ENCODE measurements around the gene RAD51B.
"Not testable (repeated sequence)": the region's sequence is repeated elsewhere in the genome, so short reads cannot be mapped to it uniquely, and the experiment has no call there.

Gene RAD51B

GRCh38 chr14:68686205-68686465 is 866.6 kb downstream of the RAD51B start:
- no peak for DNase-seq

DNA sequence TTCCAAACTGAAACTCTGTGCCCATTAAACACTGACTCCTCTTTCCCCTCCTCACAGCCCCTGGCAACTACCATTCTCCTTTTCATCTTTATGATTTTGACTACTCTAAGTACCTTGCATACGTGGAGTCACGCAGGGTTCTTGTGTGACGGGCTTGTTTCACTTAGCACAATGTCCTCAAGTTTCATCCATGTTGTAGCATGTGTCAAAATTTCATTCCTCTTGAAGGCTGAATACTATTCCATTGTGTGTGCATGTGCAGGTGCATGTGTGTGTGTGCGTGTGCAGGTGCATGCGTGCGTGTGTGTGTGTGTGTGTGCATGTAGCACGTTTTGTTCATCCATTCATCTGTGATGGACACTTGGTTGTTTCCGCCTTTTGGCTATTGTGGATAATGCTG is 867.1 kb downstream of the RAD51B start:
- no peak for DNase-seq

DNA sequence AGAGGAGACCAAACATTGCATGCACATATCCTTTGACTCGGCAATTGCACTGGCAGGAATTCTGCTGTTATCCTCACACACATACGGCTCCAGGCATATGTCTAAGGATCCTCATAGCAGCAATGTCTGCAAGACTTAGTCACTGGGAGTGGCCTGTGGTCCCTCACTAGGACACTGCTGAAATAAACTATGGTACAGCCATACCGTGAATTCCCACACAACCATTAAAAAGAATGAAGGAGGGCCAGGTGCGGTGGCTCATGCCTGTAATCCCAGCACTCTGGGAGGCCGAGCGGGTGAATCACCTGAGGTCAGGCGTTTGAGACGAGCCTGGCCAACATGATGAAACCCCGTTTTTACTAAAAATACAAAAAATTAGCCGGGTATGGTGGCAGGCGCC is 868.2 kb downstream of the RAD51B start:
- no peak for DNase-seq

GRCh38 chr14:68688872-68689371 is 869.3 kb downstream of the RAD51B start:
- no peak for DNase-seq

GRCh38 chr14:68689511-68689910 is 869.9 kb downstream of the RAD51B start:
- no peak for DNase-seq

DNA sequence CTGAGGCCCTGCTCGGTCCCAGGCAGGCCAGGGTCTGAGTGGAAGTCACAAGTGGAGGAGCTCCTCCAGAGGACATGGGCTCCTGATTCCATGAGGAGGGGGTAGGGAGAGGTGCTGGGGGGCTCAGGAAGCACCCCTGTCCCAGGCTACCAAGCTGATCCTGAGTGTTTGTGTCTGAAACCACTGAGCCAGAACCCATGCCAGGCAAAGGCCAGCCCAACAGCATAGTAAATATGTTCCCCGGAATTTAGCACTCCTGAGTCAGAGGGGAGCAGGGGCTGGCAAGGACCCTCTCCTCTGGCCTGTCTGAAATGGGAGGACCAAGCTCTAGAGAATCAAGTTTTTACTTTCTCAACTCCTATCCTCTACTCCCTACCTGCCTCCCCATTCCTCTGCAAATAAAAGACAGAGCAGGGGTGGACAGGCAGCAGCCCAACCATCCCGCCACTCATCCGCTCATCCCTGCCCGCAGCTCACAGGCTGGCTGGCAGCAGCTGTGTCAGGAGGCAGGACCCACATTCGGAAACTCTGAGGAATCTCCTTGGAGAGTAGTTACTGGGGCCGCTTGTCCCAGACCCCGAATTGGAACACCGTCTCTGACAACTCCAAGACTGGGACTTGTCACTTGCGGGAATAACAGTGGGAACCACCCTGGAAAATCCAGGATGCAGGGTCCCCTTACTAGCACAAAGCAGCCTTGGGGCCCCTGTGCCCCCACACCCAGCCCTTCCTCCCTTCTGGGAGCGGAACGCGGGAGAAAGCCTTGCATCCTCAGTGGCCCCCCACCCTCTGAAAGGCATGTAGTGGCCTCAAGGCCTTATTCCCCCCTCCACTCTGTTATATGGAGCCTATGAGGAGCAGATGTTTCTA is 870.7 kb downstream of the RAD51B start:
- DNase-seq = no peak

GRCh38 chr14:68691031-68691791 is 871.6 kb downstream of the RAD51B start:
- DNase-seq = no peak

DNA sequence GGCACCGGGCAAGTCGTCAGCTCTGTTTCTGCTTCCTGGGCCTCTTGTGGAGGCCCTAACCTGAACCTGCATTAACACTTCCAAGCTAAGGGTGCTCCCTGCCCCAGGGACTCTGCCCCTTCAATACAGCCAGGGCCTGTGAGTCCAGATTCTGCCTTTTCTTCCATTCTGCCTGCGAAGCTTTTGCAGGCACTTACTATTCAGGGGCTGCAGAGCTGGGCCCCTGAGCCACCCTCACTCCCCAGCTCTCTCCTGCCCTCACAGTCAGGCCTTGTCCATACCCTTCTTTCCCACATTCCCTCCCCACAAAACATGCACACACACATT is 872.2 kb downstream of the RAD51B start:
- no peak for DNase-seq

- no peak for DNase-seq
Measured at GRCh38 chr14:68692216-68692615, 872.6 kb downstream of the RAD51B start.

DNA sequence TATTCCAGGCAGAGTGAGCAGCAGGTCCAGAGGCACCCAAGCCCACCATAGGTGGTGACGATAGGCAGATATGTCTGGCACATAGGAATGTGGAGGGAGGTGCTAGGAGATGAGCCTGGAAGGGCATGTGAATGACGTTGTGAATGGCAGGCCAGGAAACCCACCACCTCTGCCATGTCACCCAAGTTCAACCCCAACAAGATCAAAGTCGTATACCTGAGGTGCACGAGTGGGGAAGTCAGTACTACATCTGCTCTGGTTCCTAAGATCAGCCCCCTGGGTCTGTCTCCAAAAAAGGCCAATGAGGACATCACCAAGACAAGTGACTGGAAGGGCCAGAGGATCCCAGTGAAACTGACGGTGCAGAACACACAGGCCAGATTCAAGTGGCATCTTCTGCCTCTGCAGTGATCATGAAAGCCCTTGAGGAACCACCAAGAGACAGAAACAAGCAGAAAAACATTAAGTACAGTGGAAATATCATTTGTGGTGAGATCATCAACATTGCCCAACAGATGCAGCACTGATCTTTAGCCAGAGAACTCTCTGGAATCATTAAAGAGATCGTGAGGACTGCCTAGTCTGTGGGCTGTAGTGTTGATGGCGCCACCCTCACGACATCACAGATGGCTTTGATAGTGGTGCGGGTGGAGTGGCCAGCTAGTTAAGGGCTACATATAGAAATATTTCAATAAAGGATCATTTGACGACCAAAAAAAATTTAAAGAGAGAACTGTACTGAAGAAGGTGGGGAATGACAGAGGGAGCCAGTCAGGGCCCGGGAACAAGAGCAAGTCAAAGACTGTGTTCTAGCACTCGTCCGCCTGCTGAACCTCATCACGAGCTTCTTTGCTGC is 873.6 kb downstream of the RAD51B start:
- DNase-seq = no peak

DNA sequence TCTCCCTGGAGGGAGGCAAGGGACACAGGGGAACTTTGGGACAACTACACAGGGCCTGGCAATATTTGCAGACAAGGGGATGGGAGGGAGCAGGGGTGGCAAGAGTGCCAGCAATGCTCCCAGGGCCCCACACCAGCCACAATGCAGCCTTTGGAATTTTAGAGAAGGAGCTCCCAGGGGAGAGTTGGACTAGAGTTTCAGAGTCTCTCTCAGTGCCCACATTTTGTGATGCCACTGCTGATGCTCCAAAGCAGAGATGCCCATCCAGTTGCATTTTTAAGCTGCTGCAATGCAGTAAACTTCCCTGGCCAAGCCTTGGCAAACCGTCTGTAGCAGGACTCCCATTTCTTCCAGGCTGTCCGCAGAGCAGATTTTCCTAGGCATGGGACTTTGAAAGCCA is 874.3 kb downstream of the RAD51B start:
- DNase-seq = no peak

- no peak for DNase-seq
Measured at GRCh38 chr14:68694516-68695235, 875.1 kb downstream of the RAD51B start.

DNA sequence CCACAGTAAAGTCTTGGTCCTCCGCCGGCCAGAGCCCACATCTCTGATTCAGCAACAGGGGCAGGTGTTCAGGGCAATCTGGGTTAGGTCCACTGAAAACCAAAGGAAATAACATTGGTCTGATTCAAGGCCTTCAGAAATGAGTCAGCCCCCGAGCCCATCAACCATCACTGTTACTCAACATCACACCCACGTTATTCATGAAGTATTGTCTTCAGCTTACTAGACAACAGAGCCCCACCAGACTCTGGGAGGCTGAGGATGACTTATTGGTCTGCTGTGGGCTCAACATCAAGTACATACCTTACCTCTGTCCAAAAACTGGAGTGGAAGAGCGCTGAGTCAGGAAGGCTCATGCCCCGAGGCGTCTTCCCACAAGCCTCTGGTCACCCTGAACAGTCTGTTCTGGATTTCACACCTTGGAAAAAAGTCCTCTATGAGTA is 875.8 kb downstream of the RAD51B start:
- DNase-seq = no peak

DNA sequence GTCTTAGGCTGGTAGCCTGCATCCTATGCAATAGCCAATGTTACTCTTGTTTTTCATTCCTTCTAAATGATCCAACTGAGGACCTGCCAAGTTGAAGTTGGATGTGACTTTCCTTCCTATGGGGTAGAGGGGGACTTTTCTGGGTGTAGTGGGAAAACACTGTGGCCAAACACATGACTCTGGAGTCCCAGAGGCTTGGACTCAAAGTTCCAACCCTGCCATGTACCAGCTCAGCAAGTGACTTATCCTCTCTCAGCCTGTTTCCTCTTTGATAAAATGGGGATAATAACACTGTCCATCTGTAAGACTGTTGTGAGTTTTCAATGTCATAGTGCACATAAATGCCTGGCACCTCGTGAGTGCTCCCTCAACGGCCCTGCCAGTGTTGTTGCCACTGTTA is 876.3 kb downstream of the RAD51B start:
- no peak for DNase-seq

DNA sequence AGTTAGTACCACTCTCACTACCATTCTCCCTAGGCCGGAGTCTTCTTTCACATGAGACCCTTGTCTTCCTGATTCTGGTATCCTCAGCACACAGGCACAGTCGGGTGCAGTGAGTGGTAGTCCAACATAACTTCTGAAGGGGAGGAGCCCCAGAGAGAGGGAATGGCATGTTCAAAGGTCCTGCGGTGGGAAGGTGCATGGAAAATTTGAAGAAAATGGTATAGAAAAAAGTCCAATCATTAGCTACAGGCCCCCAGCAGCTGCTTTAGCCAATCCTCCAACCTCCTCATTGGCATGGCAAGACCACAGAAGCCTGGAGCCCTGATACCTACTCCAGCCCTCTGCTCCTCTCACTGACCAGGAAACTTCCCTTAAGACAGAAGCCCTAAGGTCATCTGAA is 876.7 kb downstream of the RAD51B start:
- DNase-seq = no peak

DNA sequence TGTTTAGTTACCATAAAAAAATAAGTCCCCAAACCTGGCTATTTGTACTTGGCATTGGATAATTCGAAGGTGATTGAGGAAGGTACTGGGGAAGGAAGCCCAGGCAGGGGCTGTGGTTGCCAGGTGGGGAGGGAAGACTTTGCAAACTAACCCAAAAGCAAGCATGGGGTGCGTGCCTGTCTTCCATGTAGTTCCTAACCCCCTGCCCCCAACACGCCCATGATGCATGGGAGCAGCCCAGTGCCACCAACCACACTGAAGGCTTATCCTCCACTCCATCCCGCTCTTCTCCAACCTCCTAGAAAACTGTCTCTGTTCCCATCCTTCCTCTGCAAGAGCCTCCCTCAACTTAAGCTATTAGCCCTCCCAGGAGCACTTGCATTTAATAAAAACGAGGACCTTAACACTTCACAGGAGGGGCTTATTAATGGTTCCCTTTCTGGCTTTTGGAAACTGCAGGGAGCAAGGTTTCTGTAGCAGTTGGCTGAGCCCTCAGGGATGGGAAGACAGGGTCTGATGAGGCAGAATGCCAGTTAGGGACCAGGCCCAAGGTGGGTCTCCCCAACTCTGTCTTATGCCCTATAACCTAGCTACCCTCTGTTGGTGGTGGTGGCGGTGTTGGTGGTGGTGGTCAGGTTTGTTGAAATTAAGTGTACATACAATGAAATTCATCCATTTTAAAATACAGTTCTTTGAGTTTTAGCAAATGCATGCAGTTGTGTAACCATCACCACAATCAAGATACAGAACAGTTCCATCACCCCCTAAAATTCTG is 877.3 kb downstream of the RAD51B start:
- no peak for DNase-seq

DNA sequence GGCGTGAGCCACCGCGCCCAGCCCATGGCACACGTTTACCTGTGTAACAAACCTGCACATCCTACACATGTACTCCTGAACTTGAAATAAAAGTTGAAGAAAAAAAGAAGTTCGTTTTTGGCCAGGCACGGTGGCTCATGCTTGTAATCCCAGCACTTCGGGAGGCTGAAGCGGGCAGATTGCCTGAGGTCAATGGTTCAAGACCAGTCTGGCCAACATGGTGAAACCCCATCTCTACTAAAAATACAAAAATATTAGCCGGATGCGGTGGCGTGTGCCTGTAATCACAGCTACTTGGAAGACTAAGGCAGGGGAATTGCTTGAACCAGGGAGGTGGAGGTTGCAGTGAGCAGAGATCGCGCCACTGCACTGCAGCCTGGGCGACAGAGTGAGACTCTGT is 879.2 kb downstream of the RAD51B start:
- DNase-seq = not testable (repeated sequence)

DNA sequence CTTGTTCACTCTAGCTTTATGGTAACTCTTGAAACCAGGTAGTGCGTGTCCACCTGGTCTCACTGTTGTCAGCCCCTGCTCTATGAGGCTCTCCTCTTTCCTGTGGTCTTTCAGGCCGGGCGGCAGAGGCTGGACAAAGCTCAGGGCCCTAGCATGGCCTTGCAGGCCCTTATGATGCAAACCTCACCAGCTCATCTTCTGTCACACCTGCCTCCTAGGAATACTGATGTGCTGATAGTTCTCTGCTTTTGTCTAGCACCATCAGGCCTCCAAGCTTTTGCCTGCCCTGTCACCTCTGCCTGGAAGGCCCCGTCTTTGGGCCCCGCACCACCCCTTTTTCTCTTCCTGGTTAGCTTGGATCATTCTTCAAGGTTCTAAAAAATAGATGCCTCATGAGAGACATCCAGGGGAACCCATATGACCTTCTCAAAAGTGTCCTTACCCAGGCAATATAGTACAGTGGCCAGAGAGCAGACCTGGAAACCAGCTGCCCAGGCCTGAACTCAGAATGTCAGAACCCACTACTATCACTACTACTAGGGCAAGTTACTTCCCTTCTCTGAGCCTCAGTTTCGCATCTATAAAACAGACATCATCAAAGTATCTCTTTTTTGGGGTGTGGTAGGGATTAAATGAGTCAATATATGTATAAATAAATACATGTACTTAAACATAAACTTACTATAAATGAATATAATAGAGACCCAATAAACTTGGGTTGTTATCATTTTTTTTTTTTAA is 881.6 kb downstream of the RAD51B start:
- no peak for DNase-seq

GRCh38 chr14:68702135-68702534 is 882.6 kb downstream of the RAD51B start:
- no peak for DNase-seq

DNA sequence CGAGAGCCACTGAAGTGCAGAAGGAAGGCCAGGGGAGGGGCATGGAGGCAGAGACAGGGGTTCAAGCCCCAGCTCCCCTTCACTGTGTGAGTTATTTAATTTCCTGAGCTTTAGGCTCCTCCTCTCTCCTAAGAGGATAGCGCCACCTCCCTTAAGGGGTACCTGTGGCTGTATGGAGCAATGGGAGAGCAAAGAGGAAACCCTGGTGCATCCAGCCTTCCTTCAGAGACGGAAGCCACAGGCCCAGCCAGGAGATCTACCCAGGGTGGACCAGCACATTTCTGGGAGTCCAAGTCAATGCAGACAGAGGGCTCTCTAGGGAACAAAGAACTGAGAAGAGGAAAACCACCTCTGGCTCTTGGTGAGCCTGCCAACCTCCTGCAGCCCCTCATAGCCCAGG is 883.0 kb downstream of the RAD51B start:
- DNase-seq = no peak

DNA sequence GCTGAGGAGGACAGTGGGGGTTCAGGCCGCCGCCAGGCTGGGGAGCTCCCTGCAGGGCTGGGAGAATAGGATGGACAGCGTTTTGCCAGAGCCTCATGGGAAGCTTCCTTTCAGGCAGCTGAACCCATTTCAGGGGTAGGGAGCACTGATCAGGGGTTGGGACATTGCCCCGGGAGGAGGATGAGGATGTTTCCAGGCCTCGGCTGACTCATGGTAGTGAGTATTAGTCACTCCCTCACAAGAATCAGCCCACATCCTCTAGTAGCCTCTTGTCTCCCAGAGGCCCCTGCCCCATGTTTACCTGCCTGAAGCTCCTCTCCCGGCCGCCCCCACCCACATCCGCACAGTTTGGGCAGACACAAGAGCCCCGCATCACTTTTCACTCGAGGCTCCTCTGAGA is 883.5 kb downstream of the RAD51B start:
- no peak for DNase-seq

Data from DMS53 (cell line).